Hepatocyte (in vitro differentiated cells): ENCODE measurements around the gene ATP6V0B. TPM values are rescaled to one million over a fixed set of nuclear protein-coding genes. Genes with fewer than 3 reads are reported as not detected.

ENCODE experiments used
- DNase-seq: peaks from one replicate; pipeline ENCODE4 v3.0.0-alpha.2; 2016; ENCODE audit warnings: low spot score
- H2AFZ ChIP-seq: fragments of 200-600 bp; sonication (generic); 2 replicates; pipeline ENCODE4 v1.6.0; 2016; ENCODE audit warnings: antibody characterized with exemption, mild to moderate bottlenecking
- H3K27ac ChIP-seq: fragments of 200-600 bp; sonication (generic); 2 replicates; pipeline ENCODE4 v1.5.1; 2016; ENCODE audit warnings: mild to moderate bottlenecking
- H3K27me3 ChIP-seq: fragments of 200-600 bp; sonication (generic); 2 replicates; pipeline ENCODE4 v1.6.1; 2016
- H3K36me3 ChIP-seq: fragments of 200-600 bp; sonication (generic); replicated peaks from 2 replicates; pipeline ENCODE4 v1.5.1; 2016; ENCODE audit warnings: low read depth; ENCODE audit not compliant: insufficient read depth
- H3K4me1 ChIP-seq: fragments of 200-600 bp; sonication (generic); 2 replicates; pipeline ENCODE4 v1.5.1; 2016; ENCODE audit warnings: mild to moderate bottlenecking, moderate library complexity; ENCODE audit not compliant: insufficient read depth
- H3K4me2 ChIP-seq: fragments of 200-600 bp; sonication (generic); 2 replicates; pipeline ENCODE4 v1.6.0; 2016
- H3K4me3 ChIP-seq: fragments of 200-600 bp; sonication (generic); 2 replicates; pipeline ENCODE4 v1.5.1; 2016; ENCODE audit warnings: mild to moderate bottlenecking
- H3K79me2 ChIP-seq: fragments of 200-600 bp; sonication (generic); 2 replicates; pipeline ENCODE4 v1.6.0; 2017; ENCODE audit warnings: mild to moderate bottlenecking
- H3K9me2 ChIP-seq: fragments of 200-600 bp; sonication (generic); replicated peaks from 2 replicates; pipeline ENCODE4 v1.6.0; 2017; ENCODE audit warnings: mild to moderate bottlenecking; ENCODE audit not compliant: insufficient read depth
- H3K9me3 ChIP-seq: fragments of 200-600 bp; sonication (generic); 2 replicates; pipeline ENCODE4 v1.5.1; 2016; ENCODE audit warnings: low read depth, mild to moderate bottlenecking
- H4K20me1 ChIP-seq: fragments of 200-600 bp; sonication (generic); 2 replicates; pipeline ENCODE4 v1.6.0; 2016; ENCODE audit warnings: mild to moderate bottlenecking; ENCODE audit not compliant: insufficient read depth, poor library complexity, severe bottlenecking
- EZH2 ChIP-seq: fragments of 200-600 bp; sonication (generic); IDR thresholded peaks from 2 replicates; pipeline ENCODE4 v1.6.1; 2016; ENCODE audit warnings: antibody characterized with exemption, mild to moderate bottlenecking, borderline replicate concordance
- EZH2phosphoT487 ChIP-seq: fragments of 200-600 bp; sonication (generic); IDR thresholded peaks from one replicate; pipeline ENCODE4 v1.6.1; 2018; ENCODE audit warnings: antibody characterized with exemption, mild to moderate bottlenecking, low read depth, moderate library complexity; ENCODE audit not compliant: unreplicated experiment, severe bottlenecking
- WGBS: methylation state at CpG from one replicate; pipeline ENCODE4 v1.1.6; 2016; ENCODE audit warnings: low lambda C conversion rate; ENCODE audit errors: missing lambda C conversion rate; 5-methylcytosine and 5-hydroxymethylcytosine counted together
- polyA plus RNA-seq: library from polyadenylated mRNA; unstranded; fragments of >200 nt; fragmentation: Nextera tagmentation; extraction: Ambion mirVana; gene quantifications from 2 replicates; pipeline ENCODE4 v1.2.1, GENCODE V29; 2016
- total RNA-seq: library from RNA; depleted of rRNA; stranded (reverse); fragments of >200 nt; gene quantifications from 2 replicates; pipeline ENCODE4 v1.2.3, GENCODE V29; 2014
- TF ChIP-seq, protein P1 (sequence below): fragments of 200-600 bp; sonication (generic); IDR thresholded peaks from 2 replicates; pipeline ENCODE4 v1.5.1; 2016; ENCODE audit warnings: antibody characterized with exemption, mild to moderate bottlenecking; ENCODE audit not compliant: poor library complexity

The ATP6V0B gene
- total and polyA plus RNA-seq, 2 experiments from 2014 or later = 195 to 366 TPM

DNA sequence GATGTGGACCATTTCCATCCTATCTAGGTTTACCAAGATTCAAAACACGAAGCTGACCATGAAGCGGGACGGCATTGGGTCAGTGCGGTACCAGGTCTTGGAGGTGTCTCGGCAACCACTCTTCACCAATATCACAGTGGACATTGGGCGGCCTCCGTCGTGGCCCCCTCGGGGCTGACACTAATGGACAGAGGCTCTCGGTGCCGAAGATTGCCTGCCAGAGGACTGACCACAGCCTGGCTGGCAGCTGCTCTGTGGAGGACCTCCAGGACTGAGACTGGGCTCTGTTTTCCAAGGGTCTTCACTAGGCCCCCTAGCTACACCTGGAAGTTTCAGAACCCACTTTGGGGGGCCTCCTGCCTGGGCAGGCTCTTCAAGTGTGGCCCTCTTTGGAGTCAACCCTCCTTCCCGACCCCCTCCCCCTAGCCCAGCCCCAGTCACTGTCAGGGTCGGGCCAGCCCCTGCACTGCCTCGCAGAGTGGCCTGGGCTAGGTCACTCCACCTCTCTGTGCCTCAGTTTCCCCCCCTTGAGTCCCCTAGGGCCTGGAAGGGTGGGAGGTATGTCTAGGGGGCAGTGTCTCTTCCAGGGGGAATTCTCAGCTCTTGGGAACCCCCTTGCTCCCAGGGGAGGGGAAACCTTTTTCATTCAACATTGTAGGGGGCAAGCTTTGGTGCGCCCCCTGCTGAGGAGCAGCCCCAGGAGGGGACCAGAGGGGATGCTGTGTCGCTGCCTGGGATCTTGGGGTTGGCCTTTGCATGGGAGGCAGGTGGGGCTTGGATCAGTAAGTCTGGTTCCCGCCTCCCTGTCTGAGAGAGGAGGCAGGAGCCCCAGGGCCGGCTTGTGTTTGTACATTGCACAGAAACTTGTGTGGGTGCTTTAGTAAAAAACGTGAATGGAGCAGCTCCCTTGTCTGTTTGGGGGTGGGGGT lies 15.8 kb downstream of the ATP6V0B start:
- H3K27me3 ChIP-seq = no peaks in the 10 kb centered on the region
- no peaks in the 10 kb centered on the region for H3K36me3 ChIP-seq
- peaks cover 5% of the 10 kb centered on the region for H3K79me2 ChIP-seq
- H3K4me3 ChIP-seq = peak overlapping the region; percentile 23
- no peaks in the 10 kb centered on the region for H3K9me3 ChIP-seq
- 76% methylated on average over 19 of the region's 19 CpGs for WGBS
- H3K4me2 ChIP-seq = peak overlapping the region; percentile 83
- H3K4me1 ChIP-seq = peaks cover 17% of the 10 kb centered on the region
- H3K27ac ChIP-seq = peak overlapping the region; percentile 80
- no peaks in the 10 kb centered on the region for H4K20me1 ChIP-seq
- DNase-seq = no peak
- H2AFZ ChIP-seq = peak overlapping the region; percentile 32
- no peaks in the 10 kb centered on the region for H3K9me2 ChIP-seq
- no peak for TF ChIP-seq EZH2phosphoT487
- no peak for TF ChIP-seq EZH2
- TF ChIP-seq, protein P1, sequence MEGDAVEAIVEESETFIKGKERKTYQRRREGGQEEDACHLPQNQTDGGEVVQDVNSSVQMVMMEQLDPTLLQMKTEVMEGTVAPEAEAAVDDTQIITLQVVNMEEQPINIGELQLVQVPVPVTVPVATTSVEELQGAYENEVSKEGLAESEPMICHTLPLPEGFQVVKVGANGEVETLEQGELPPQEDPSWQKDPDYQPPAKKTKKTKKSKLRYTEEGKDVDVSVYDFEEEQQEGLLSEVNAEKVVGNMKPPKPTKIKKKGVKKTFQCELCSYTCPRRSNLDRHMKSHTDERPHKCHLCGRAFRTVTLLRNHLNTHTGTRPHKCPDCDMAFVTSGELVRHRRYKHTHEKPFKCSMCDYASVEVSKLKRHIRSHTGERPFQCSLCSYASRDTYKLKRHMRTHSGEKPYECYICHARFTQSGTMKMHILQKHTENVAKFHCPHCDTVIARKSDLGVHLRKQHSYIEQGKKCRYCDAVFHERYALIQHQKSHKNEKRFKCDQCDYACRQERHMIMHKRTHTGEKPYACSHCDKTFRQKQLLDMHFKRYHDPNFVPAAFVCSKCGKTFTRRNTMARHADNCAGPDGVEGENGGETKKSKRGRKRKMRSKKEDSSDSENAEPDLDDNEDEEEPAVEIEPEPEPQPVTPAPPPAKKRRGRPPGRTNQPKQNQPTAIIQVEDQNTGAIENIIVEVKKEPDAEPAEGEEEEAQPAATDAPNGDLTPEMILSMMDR = no peak

DNA sequence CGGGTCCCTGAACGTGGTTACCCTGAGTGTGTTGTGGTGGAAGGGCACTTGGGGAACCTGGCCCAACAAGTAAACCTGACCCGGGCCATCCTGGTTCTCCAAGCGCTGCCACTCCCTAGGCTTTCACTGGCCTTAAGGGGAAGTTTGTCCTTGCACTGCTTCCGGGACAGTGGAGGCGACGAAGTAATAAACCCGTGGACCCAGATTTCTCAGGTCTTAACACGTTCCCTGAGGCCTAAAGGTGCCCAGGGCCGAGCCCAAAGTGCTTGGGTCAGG lies 16.4 kb downstream of the ATP6V0B start:
- H3K79me2 ChIP-seq = peaks cover 5% of the 10 kb centered on the region
- peak overlapping the region; percentile 80 for H3K27ac ChIP-seq
- H3K27me3 ChIP-seq = no peaks in the 10 kb centered on the region
- DNase-seq = no peak
- peak overlapping the region; percentile 32 for H2AFZ ChIP-seq
- H3K4me2 ChIP-seq = peak overlapping the region; percentile 83
- peaks cover 17% of the 10 kb centered on the region for H3K4me1 ChIP-seq
- H3K36me3 ChIP-seq = no peaks in the 10 kb centered on the region
- WGBS = 1% methylated on average over 10 of the region's 10 CpGs
- H3K9me3 ChIP-seq = no peaks in the 10 kb centered on the region
- peak overlapping the region; percentile 23 for H3K4me3 ChIP-seq
- H4K20me1 ChIP-seq = no peaks in the 10 kb centered on the region
- H3K9me2 ChIP-seq = no peaks in the 10 kb centered on the region
- TF ChIP-seq, protein P1 = no peak

- H3K79me2 ChIP-seq = peaks cover 5% of the 10 kb centered on the region
- WGBS = under 1% methylated on average over 22 of the region's 66 CpGs
- no peaks in the 10 kb centered on the region for H3K9me3 ChIP-seq
- H2AFZ ChIP-seq = peak within 1 kb of the TSS; percentile 32
- no peaks in the 10 kb centered on the region for H3K36me3 ChIP-seq
- peak within 1 kb of the TSS; percentile 80 for H3K27ac ChIP-seq
- no peaks in the 10 kb centered on the region for H3K27me3 ChIP-seq
- peak; percentile 92 for DNase-seq
- TF ChIP-seq, protein P1 = no peak
- TF ChIP-seq EZH2phosphoT487 (no peak), EZH2 (no peak)
- H4K20me1 ChIP-seq = no peaks in the 10 kb centered on the region
- H3K9me2 ChIP-seq = no peaks in the 10 kb centered on the region
- H3K4me1 ChIP-seq = peaks cover 13% of the 10 kb centered on the region
- peak within 1 kb of the TSS; percentile 23 for H3K4me3 ChIP-seq
- H3K4me2 ChIP-seq = peak within 1 kb of the TSS; percentile 83
Observed at GRCh38 chr1:43991476-43992231, 16.9 kb downstream of the ATP6V0B start, which contains the start of gene CCDC24. CCDC24 (plus strand) TSS chr1:43991599; CDS start chr1:43991879, 280 bp downstream.
